Upper lobe of right lung (tissue), 1 donor: ENCODE data around the gene NTF4. TPM values are rescaled to one million over a fixed set of nuclear protein-coding genes. Genes with fewer than 3 reads are reported as not detected.
A peak's percentile ranks its signal among the peaks of the same experiment; 100 is the strongest.

Experiments used
- ATAC-seq: fragments of 200-7000 bp; cut with Tn5 transposase; one replicate; pipeline ENCODE4 v1.9.1; 2020; ENCODE audit warnings: mild to moderate bottlenecking, moderate library complexity
- DNase-seq: peaks from one replicate; pipeline ENCODE4 v3.0.0-alpha.2; 2020
- H3K27ac ChIP-seq: fragments of 200-600 bp; one replicate; pipeline ENCODE4 v1.8.0; 2022
- H3K27me3 ChIP-seq: fragments of 200-600 bp; one replicate; pipeline ENCODE4 v1.8.0; 2022; ENCODE audit warnings: mild to moderate bottlenecking
- H3K36me3 ChIP-seq: fragments of 200-600 bp; one replicate; pipeline ENCODE4 v1.8.0; 2022
- H3K4me1 ChIP-seq: fragments of 200-600 bp; one replicate; pipeline ENCODE4 v1.8.0; 2022
- H3K4me3 ChIP-seq: fragments of 200-600 bp; one replicate; pipeline ENCODE4 v1.8.0; 2022; ENCODE audit warnings: mild to moderate bottlenecking
- H3K9me3 ChIP-seq: fragments of 200-600 bp; one replicate; pipeline ENCODE4 v1.8.0; 2022
- CTCF ChIP-seq: fragments of 200-600 bp; IDR thresholded peaks from one replicate; pipeline ENCODE4 v1.8.0; 2022; ENCODE audit warnings: antibody characterized with exemption
- intact Hi-C: fragments of 100-400 bp; cut with DNase I; formaldehyde crosslinking; loops from one replicate; pipeline ENCODE4 v1.11.0; 2022
- total RNA-seq: library from RNA; stranded (reverse); fragmentation: NEBNext Ultra II Directional; extraction: Animal tissue kit (Norgen Biotek cat#: 25700); gene quantifications from one replicate; pipeline ENCODE4 v1.2.1, GENCODE V29; 2021
- donor health status: DM: no; HTN: yes; CAD: no; lungs with severe emphysema.

Gene NTF4
- total RNA-seq, 1 donor from 2014 or later, result 2.7 TPM

- no peaks in the 10 kb centered on the region for H3K36me3 ChIP-seq
- DNase-seq (no peak), ATAC-seq (no peak)
- no peak overlapping the region for H3K4me3 ChIP-seq
- no peak overlapping the region for H3K27ac ChIP-seq
- TF ChIP-seq CTCF, result no peak
- H3K9me3 ChIP-seq, result no peaks in the 10 kb centered on the region
- intact Hi-C loops, result no loop called here
- H3K27me3 ChIP-seq, result peaks cover 70% of the 10 kb centered on the region
- peaks cover 3% of the 10 kb centered on the region for H3K4me1 ChIP-seq
Measured at GRCh38 chr19:49065905-49066512, 1.4 kb upstream of the NTF4 start.

GRCh38 chr19:49064029-49064629, 489 bp downstream of the NTF4 start:
- ATAC-seq (peak; percentile 83), DNase-seq (no peak)
- Histone ChIP-seq H3K4me1 (peaks cover 3% of the 10 kb centered on the region), H3K9me3 (no peaks in the 10 kb centered on the region), H3K36me3 (no peaks in the 10 kb centered on the region), H3K27ac (no peak overlapping the region), H3K27me3 (peaks cover 55% of the 10 kb centered on the region), H3K4me3 (peak overlapping the region; percentile 26)
- intact Hi-C loops, result no loop called here
- no peak for TF ChIP-seq CTCF

GRCh38 chr19:49061445-49061844, 3.2 kb downstream of the NTF4 start:
- DNase-seq, result no peak

GRCh38 chr19:49061000-49061399, 3.6 kb downstream of the NTF4 start:
- Histone ChIP-seq H3K36me3 (no peaks in the 10 kb centered on the region), H3K9me3 (no peaks in the 10 kb centered on the region), H3K4me3 (no peak overlapping the region), H3K4me1 (peaks cover 20% of the 10 kb centered on the region), H3K27me3 (peaks cover 53% of the 10 kb centered on the region), H3K27ac (no peak overlapping the region)
- DNase-seq (no peak), ATAC-seq (no peak)
- TF ChIP-seq CTCF, result no peak
- intact Hi-C loops, result no loop called here

More at GRCh38 chr19:49061445-49061844, 3.2 kb downstream of the NTF4 start:
- intact Hi-C loops, result no loop called here
- Histone ChIP-seq H3K27me3 (peaks cover 56% of the 10 kb centered on the region), H3K4me1 (peaks cover 16% of the 10 kb centered on the region), H3K27ac (no peak overlapping the region), H3K9me3 (no peaks in the 10 kb centered on the region), H3K4me3 (no peak overlapping the region), H3K36me3 (no peaks in the 10 kb centered on the region)
- no peak for TF ChIP-seq CTCF
- ATAC-seq, result no peak

- H3K27me3 ChIP-seq, result peaks cover 35% of the 10 kb centered on the region
Measured at GRCh38 chr19:49059053-49059452, 5.6 kb downstream of the NTF4 start.

More at GRCh38 chr19:49059053-49059452, 5.6 kb downstream of the NTF4 start:
- intact Hi-C loops, result no loop called here
- Histone ChIP-seq H3K4me3 (no peak overlapping the region), H3K27ac (no peak overlapping the region), H3K36me3 (no peaks in the 10 kb centered on the region), H3K4me1 (peaks cover 19% of the 10 kb centered on the region), H3K9me3 (no peaks in the 10 kb centered on the region)
- DNase-seq, result no peak
- no peak for ATAC-seq
- TF ChIP-seq CTCF, result no peak
